IMR-90 (cell line): Measurements from ENCODE around the gene CDCA7. TPM values are rescaled to one million over a fixed set of nuclear protein-coding genes. Genes with fewer than 3 reads are reported as not detected.

ENCODE experiments used
- ATAC-seq: fragments of 200-7000 bp; cut with Tn5 transposase; 2 replicates; pipeline ENCODE4 v1.9.1; 2020; ENCODE audit warnings: low read depth, mild to moderate bottlenecking, moderate library complexity
- BruUV-seq: library from RNA; stranded (reverse); fragments of 400-500 nt; replicated peaks from 2 replicates; lab custom pipeline; 2021; lab: Mats Ljungman, UMichigan
- CTCF ChIA-PET: fragments of 300-600 bp; formaldehyde crosslinking; extraction: SDS; loops from one replicate; lab custom pipeline; 2021; ENCODE audit warnings: antibody characterized with exemption; lab: Yijun Ruan, JAX
- POLR2A ChIA-PET: fragments of 300-600 bp; sonication (Branson Sonifier 250); formaldehyde crosslinking; loops from one replicate; lab custom pipeline; 2022; ENCODE audit warnings: antibody characterized with exemption; ENCODE audit not compliant: unreplicated experiment; lab: Charles Lee
- DNase-seq: peaks from one replicate; pipeline ENCODE4 v3.0.0; 2013
- H2AFZ ChIP-seq: replicated peaks from 2 replicates; pipeline ENCODE3; 2013; ENCODE audit warnings: low read length, mild to moderate bottlenecking; ENCODE audit not compliant: poor library complexity
- H2AK5ac ChIP-seq: 2 replicates; pipeline ENCODE4 v1.6.1; 2013; ENCODE audit warnings: low read depth, low read length, inconsistent platforms
- H2AK9ac ChIP-seq: replicated peaks from 2 replicates; pipeline ENCODE3; 2013; ENCODE audit warnings: mild to moderate bottlenecking, low read depth, low read length, moderate library complexity; ENCODE audit not compliant: poor library complexity
- H2BK120ac ChIP-seq: 2 replicates; pipeline ENCODE4 v1.6.1; 2013; ENCODE audit warnings: low read depth, low read length, inconsistent platforms
- H2BK15ac ChIP-seq: 3 replicates; pipeline ENCODE4 v1.6.1; 2013; ENCODE audit warnings: low read depth, low read length, inconsistent platforms
- H2BK20ac ChIP-seq: 2 replicates; pipeline ENCODE4 v1.6.1; 2013; ENCODE audit warnings: low read depth, mild to moderate bottlenecking, inconsistent platforms, low read length, moderate library complexity
- H2BK5ac ChIP-seq: 2 replicates; pipeline ENCODE4 v1.6.1; 2013; ENCODE audit warnings: mild to moderate bottlenecking, low read depth, low read length, inconsistent platforms; ENCODE audit not compliant: poor library complexity, severe bottlenecking
- H3K14ac ChIP-seq: replicated peaks from 2 replicates; pipeline ENCODE4 v1.6.1; 2013; ENCODE audit warnings: low read depth, low read length, inconsistent platforms
- H3K18ac ChIP-seq: 2 replicates; pipeline ENCODE4 v1.6.1; 2013; ENCODE audit warnings: low read depth, low read length, control low read depth
- H3K23ac ChIP-seq: 2 replicates; pipeline ENCODE4 v1.6.1; 2013; ENCODE audit warnings: low read depth, low read length, inconsistent platforms
- H3K27ac ChIP-seq: 2 replicates; pipeline ENCODE4 v1.5.1; 2013; ENCODE audit warnings: mild to moderate bottlenecking, control low read depth, low read length; ENCODE audit not compliant: insufficient read depth
- H3K27me3 ChIP-seq: 2 replicates; pipeline ENCODE4 v1.6.1; 2013; ENCODE audit warnings: low read length; ENCODE audit not compliant: control insufficient read depth, insufficient read depth
- H3K36me3 ChIP-seq: 2 replicates; pipeline ENCODE4 v1.6.1; 2013; ENCODE audit warnings: low read length, mixed read lengths; ENCODE audit not compliant: control insufficient read depth, insufficient read depth
- H3K4ac ChIP-seq: 2 replicates; pipeline ENCODE4 v1.6.1; 2013; ENCODE audit warnings: low read depth, low read length, inconsistent platforms
- H3K4me1 ChIP-seq: 2 replicates; pipeline ENCODE4 v1.6.1; 2013; ENCODE audit warnings: low read length, mixed read lengths; ENCODE audit not compliant: control insufficient read depth, insufficient read depth
- H3K4me2 ChIP-seq: 2 replicates; pipeline ENCODE4 v1.6.1; 2013; ENCODE audit warnings: low read depth, mild to moderate bottlenecking, control low read depth, low read length, moderate library complexity
- H3K4me3 ChIP-seq: 2 replicates; pipeline ENCODE4 v1.5.1; 2013; ENCODE audit warnings: low read depth, mild to moderate bottlenecking, control low read depth, low read length, moderate library complexity; ENCODE audit not compliant: insufficient read depth
- H3K56ac ChIP-seq: 2 replicates; pipeline ENCODE4 v1.6.1; 2013; ENCODE audit warnings: low read length, inconsistent platforms; ENCODE audit not compliant: insufficient read depth; ENCODE audit errors: extremely low read depth
- H3K79me1 ChIP-seq, 2 experiments: 2 replicates each; pipeline ENCODE4 v1.6.1; 2013; ENCODE audit warnings: low read length in 2 of 2, inconsistent platforms in 1 of 2, low read depth in 1 of 2
- H3K9ac ChIP-seq: 2 replicates; pipeline ENCODE4 v1.6.1; 2013; ENCODE audit warnings: low read depth, low read length, control low read depth
- H3K9me1 ChIP-seq: 2 replicates; pipeline ENCODE4 v1.6.1; 2013; ENCODE audit warnings: low read length, inconsistent platforms; ENCODE audit not compliant: insufficient read depth
- H3K9me3 ChIP-seq: 2 replicates; pipeline ENCODE4 v1.6.1; 2013; ENCODE audit warnings: low read length; ENCODE audit not compliant: control insufficient read depth, insufficient read depth
- H4K20me1 ChIP-seq: 2 replicates; pipeline ENCODE4 v1.6.1; 2013; ENCODE audit warnings: low read length, inconsistent platforms; ENCODE audit not compliant: insufficient read depth
- H4K5ac ChIP-seq: 2 replicates; pipeline ENCODE4 v1.6.1; 2013; ENCODE audit warnings: mild to moderate bottlenecking, low read depth, low read length, control low read depth
- H4K8ac ChIP-seq, 2 experiments: 2 replicates each; pipeline ENCODE4 v1.6.1; 2013; ENCODE audit warnings: low read depth in 2 of 2, low read length in 2 of 2, control low read depth in 1 of 2, inconsistent platforms in 1 of 2
- H4K91ac ChIP-seq: 2 replicates; pipeline ENCODE4 v1.6.1; 2013; ENCODE audit warnings: low read depth, low read length, inconsistent platforms; ENCODE audit not compliant: insufficient read depth
- BHLHE40 ChIP-seq: fragments of 150-350 bp; IDR thresholded peaks from 2 replicates; pipeline ENCODE4 v1.6.1; 2016; ENCODE audit warnings: mild to moderate bottlenecking, low read depth, low read length
- CEBPB ChIP-seq: IDR thresholded peaks from 2 replicates; pipeline ENCODE4 v1.6.1; 2012; ENCODE audit warnings: low read depth, low read length, improper control_type of control experiment
- CHD1 ChIP-seq: IDR thresholded peaks from 2 replicates; pipeline ENCODE4 v1.6.1; 2012; ENCODE audit warnings: low read depth, low read length, improper control_type of control experiment
- FOS ChIP-seq: fragments of 150-350 bp; IDR thresholded peaks from 2 replicates; pipeline ENCODE4 v1.6.1; 2016; ENCODE audit warnings: low read depth, low read length
- MAFK ChIP-seq: IDR thresholded peaks from 2 replicates; pipeline ENCODE4 v1.6.1; 2012; ENCODE audit warnings: low read depth, low read length, improper control_type of control experiment
- MAZ ChIP-seq: IDR thresholded peaks from 2 replicates; pipeline ENCODE4 v1.6.1; 2012; ENCODE audit warnings: low read depth, mild to moderate bottlenecking, low read length, improper control_type of control experiment, moderate library complexity, borderline replicate concordance
- MXI1 ChIP-seq: IDR thresholded peaks from 2 replicates; pipeline ENCODE4 v1.6.1; 2012; ENCODE audit warnings: low read depth, mild to moderate bottlenecking, low read length, moderate library complexity, borderline replicate concordance
- NFE2L2 ChIP-seq: fragments of 150-350 bp; IDR thresholded peaks from 2 replicates; pipeline ENCODE4 v1.6.1; 2016; ENCODE audit warnings: low read depth, mild to moderate bottlenecking, low read length
- POLR2A ChIP-seq: IDR thresholded peaks from 2 replicates; pipeline ENCODE4 v1.6.1; 2012; ENCODE audit warnings: mild to moderate bottlenecking, low read depth, low read length
- RAD21 ChIP-seq: IDR thresholded peaks from 2 replicates; pipeline ENCODE4 v1.6.1; 2012; ENCODE audit warnings: low read length, improper control_type of control experiment
- RCOR1 ChIP-seq: IDR thresholded peaks from 2 replicates; pipeline ENCODE4 v1.6.1; 2012; ENCODE audit warnings: mild to moderate bottlenecking, low read length, improper control_type of control experiment; ENCODE audit not compliant: insufficient replicate concordance
- RFX5 ChIP-seq: IDR thresholded peaks from 2 replicates; pipeline ENCODE4 v1.8.0; 2012; ENCODE audit warnings: low read depth, mild to moderate bottlenecking, low read length, moderate library complexity
- SMC3 ChIP-seq: fragments of 150-350 bp; IDR thresholded peaks from 2 replicates; pipeline ENCODE4 v1.6.1; 2016; ENCODE audit warnings: low read depth, mild to moderate bottlenecking, antibody characterized with exemption, low read length, moderate library complexity
- USF2 ChIP-seq: fragments of 150-350 bp; IDR thresholded peaks from 2 replicates; pipeline ENCODE4 v1.6.1; 2017; ENCODE audit warnings: mild to moderate bottlenecking, antibody characterized with exemption, low read length, low read depth
- WGBS, 2 experiments: methylation state at CpG; one replicate each; pipeline versions ENCODE4 v1.1.5 to v1.1.7; 2013; ENCODE audit warnings: missing lambda C conversion rate in 2 of 2; ENCODE audit not compliant: insufficient read length in 1 of 2; ENCODE audit errors: extremely low coverage in 2 of 2; 5-methylcytosine and 5-hydroxymethylcytosine counted together
- dilution Hi-C: fragments of 300-500 bp; cut with HindIII; formaldehyde crosslinking; loops from one replicate; pipeline ENCODE4 v1.14.3; 2018; ENCODE audit warnings: low sequenced_read_pairs; ENCODE audit not compliant: unreplicated experiment
- in situ Hi-C: fragments of 300-500 bp; cut with MboI; formaldehyde crosslinking; loops from 3 replicates; pipeline ENCODE4 v1.14.3; 2019; ENCODE audit warnings: low sequenced_read_pairs, inconsistent platforms, mixed read lengths
- intact Hi-C: fragments of 100-400 bp; cut with micrococcal nuclease; formaldehyde crosslinking; loops from 2 replicates; pipeline ENCODE4 v1.10.0; 2022
- polyA plus RNA-seq, 3 experiments: library from polyadenylated mRNA; depleted of rRNA; stranded (reverse); fragments of >200 nt; gene quantifications; 2 replicates each; pipeline ENCODE4 v1.2.3, GENCODE V29; 2012; ENCODE audit warnings: low replicate concordance in 1 of 3
- total RNA-seq: library from RNA; depleted of rRNA; stranded (reverse); fragments of >200 nt; gene quantifications from 2 replicates; pipeline ENCODE4 v1.2.3, GENCODE V29; 2012
- TF ChIP-seq, protein P1 (sequence below): fragments of 150-350 bp; IDR thresholded peaks from 2 replicates; pipeline ENCODE4 v1.6.1; 2016; ENCODE audit warnings: low read depth, mild to moderate bottlenecking, low read length, moderate library complexity, borderline replicate concordance
- TF ChIP-seq, protein P2 (sequence below): conservative IDR thresholded peaks from 2 replicates; pipeline ENCODE4 v1.5.1; 2012; ENCODE audit warnings: mild to moderate bottlenecking, low read depth, low read length, improper control_type of control experiment

The CDCA7 gene
- total and polyA plus RNA-seq, 2 of the 4 experiments (the other 2 are of a cell fraction): 12.0 to 18.7 TPM

DNA sequence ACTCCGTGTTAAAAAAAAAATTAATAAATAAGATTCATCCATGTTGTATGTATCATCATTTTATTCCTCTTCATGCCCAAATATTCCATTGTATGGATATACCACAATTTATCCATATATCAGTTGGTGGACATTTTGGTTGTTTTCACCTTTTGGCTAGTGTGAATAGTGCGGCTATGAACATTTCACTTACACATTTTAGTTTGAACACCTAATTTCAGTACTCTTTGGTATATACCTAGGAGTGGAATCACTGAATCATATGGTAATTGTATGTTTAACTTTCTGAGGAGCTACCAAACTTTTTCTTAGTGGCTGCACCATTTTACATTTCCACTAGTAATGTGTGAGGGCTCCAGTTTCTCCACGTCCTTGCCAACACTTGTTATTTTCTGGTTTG lies 20.0 kb downstream of the CDCA7 start:
- Histone ChIP-seq H3K23ac (no peak overlapping the region), H3K9ac (no peak overlapping the region), H3K36me3 (no peaks in the 10 kb centered on the region), H3K9me3 (no peaks in the 10 kb centered on the region), H3K79me1 (no peaks in the 10 kb centered on the region), H3K56ac (no peak overlapping the region), H4K91ac (no peak overlapping the region), H4K5ac (no peak overlapping the region), H4K20me1 (no peaks in the 10 kb centered on the region), H2AFZ (no peak overlapping the region), H2BK120ac (no peak overlapping the region), H3K27me3 (no peaks in the 10 kb centered on the region), H3K4ac (no peak overlapping the region), H3K9me1 (peaks cover 3% of the 10 kb centered on the region; the same call in 1 of the 2 replicates), H3K4me2 (no peak overlapping the region), H2BK20ac (no peak overlapping the region), H3K27ac (no peak overlapping the region), H2BK15ac (no peak overlapping the region), H2BK5ac (no peak overlapping the region), H3K18ac (no peak overlapping the region), H3K14ac (no peak overlapping the region), H2AK5ac (no peak overlapping the region), H2AK9ac (no peak overlapping the region), H4K8ac (no peak overlapping the region), H3K4me1 (peaks cover 2% of the 10 kb centered on the region), H3K4me3 (no peak overlapping the region)
- WGBS, 2 experiments: no CpG with 5 or more reads among the region's 3 CpGs
- intact Hi-C loops: no loop called here
- TF ChIP-seq RFX5 (no peak), RAD21 (no peak), BHLHE40 (no peak), NFE2L2 (no peak), FOS (no peak), CHD1 (no peak), MXI1 (no peak), MAZ (no peak), RCOR1 (no peak), SMC3 (no peak), USF2 (no peak), POLR2A (no peak), CEBPB (no peak), MAFK (no peak)
- TF ChIP-seq, protein P1, sequence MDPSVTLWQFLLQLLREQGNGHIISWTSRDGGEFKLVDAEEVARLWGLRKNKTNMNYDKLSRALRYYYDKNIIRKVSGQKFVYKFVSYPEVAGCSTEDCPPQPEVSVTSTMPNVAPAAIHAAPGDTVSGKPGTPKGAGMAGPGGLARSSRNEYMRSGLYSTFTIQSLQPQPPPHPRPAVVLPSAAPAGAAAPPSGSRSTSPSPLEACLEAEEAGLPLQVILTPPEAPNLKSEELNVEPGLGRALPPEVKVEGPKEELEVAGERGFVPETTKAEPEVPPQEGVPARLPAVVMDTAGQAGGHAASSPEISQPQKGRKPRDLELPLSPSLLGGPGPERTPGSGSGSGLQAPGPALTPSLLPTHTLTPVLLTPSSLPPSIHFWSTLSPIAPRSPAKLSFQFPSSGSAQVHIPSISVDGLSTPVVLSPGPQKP: no peak
- TF ChIP-seq, protein P2, sequence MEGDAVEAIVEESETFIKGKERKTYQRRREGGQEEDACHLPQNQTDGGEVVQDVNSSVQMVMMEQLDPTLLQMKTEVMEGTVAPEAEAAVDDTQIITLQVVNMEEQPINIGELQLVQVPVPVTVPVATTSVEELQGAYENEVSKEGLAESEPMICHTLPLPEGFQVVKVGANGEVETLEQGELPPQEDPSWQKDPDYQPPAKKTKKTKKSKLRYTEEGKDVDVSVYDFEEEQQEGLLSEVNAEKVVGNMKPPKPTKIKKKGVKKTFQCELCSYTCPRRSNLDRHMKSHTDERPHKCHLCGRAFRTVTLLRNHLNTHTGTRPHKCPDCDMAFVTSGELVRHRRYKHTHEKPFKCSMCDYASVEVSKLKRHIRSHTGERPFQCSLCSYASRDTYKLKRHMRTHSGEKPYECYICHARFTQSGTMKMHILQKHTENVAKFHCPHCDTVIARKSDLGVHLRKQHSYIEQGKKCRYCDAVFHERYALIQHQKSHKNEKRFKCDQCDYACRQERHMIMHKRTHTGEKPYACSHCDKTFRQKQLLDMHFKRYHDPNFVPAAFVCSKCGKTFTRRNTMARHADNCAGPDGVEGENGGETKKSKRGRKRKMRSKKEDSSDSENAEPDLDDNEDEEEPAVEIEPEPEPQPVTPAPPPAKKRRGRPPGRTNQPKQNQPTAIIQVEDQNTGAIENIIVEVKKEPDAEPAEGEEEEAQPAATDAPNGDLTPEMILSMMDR: no peak
- DNase-seq: no peak
- ATAC-seq: no peak
- BruUV-seq: no TSS peak
- dilution Hi-C loops: no loop called here
- ChIA-PET CTCF (no interaction called here), POLR2A (no interaction called here)
- in situ Hi-C loops: loop anchor here (25.0 kb wide), 1 partner anchor 337 kb away; no protein-coding TSS in a partner anchor
